MM.1S (cell line): ENCODE measurements around the gene SLC6A9.

Experiments used
- DNase-seq: peaks from one replicate; pipeline ENCODE4 v3.0.0-alpha.2; 2015
- H2AFZ ChIP-seq: fragments of 300-600 bp; sonication (generic); 2 replicates; pipeline ENCODE4 v1.6.0; 2016; ENCODE audit warnings: antibody characterized with exemption, low read length
- H3F3A ChIP-seq: fragments of 300-600 bp; sonication (generic); 2 replicates; pipeline ENCODE4 v1.6.1; 2016; ENCODE audit warnings: mild to moderate bottlenecking, antibody characterized with exemption, low read length, moderate library complexity, mixed read lengths; ENCODE audit not compliant: insufficient read depth
- H3K27ac ChIP-seq: fragments of 300-600 bp; sonication (generic); 2 replicates; pipeline ENCODE4 v1.5.1; 2016; ENCODE audit warnings: mild to moderate bottlenecking, low read length
- H3K27me3 ChIP-seq: fragments of 300-600 bp; sonication (generic); replicated peaks from 2 replicates; pipeline ENCODE4 v1.6.0; 2016; ENCODE audit warnings: low read length; ENCODE audit not compliant: insufficient read depth
- H3K36me3 ChIP-seq: fragments of 300-600 bp; sonication (generic); replicated peaks from 2 replicates; pipeline ENCODE4 v1.6.1; 2016; ENCODE audit warnings: mild to moderate bottlenecking, low read length, mixed read lengths; ENCODE audit not compliant: insufficient read depth
- H3K4me1 ChIP-seq: fragments of 300-600 bp; sonication (generic); 2 replicates; pipeline ENCODE4 v1.6.1; 2016; ENCODE audit warnings: low read length, mixed read lengths
- H3K4me2 ChIP-seq: fragments of 300-600 bp; sonication (generic); 2 replicates; pipeline ENCODE4 v1.6.0; 2016; ENCODE audit warnings: low read depth, low read length
- H3K4me3 ChIP-seq: fragments of 300-600 bp; sonication (generic); 2 replicates; pipeline ENCODE4 v1.5.1; 2016; ENCODE audit warnings: low read length, mixed read lengths
- H3K79me2 ChIP-seq: fragments of 300-600 bp; sonication (generic); 2 replicates; pipeline ENCODE4 v1.6.1; 2016; ENCODE audit warnings: mixed run types, low read length, mixed read lengths
- H3K9ac ChIP-seq: fragments of 300-600 bp; sonication (generic); 2 replicates; pipeline ENCODE4 v1.6.1; 2016; ENCODE audit warnings: low read length, mixed read lengths
- H3K9me2 ChIP-seq: fragments of 300-600 bp; sonication (generic); replicated peaks from 2 replicates; pipeline ENCODE4 v1.6.1; 2016; ENCODE audit warnings: mild to moderate bottlenecking, low read length, mixed read lengths; ENCODE audit not compliant: insufficient read depth
- H3K9me3 ChIP-seq: fragments of 300-600 bp; sonication (generic); replicated peaks from 2 replicates; pipeline ENCODE4 v1.6.1; 2016; ENCODE audit warnings: mild to moderate bottlenecking, low read length, mixed read lengths; ENCODE audit not compliant: insufficient read depth
- H4K20me1 ChIP-seq: fragments of 300-600 bp; sonication (generic); 2 replicates; pipeline ENCODE4 v1.6.1; 2016; ENCODE audit warnings: mild to moderate bottlenecking, low read length, moderate library complexity, mixed read lengths; ENCODE audit not compliant: insufficient read depth
- EZH2 ChIP-seq: fragments of 300-600 bp; sonication (generic); optimal IDR thresholded peaks from 2 replicates; pipeline ENCODE3; 2017; ENCODE audit warnings: low read depth, mild to moderate bottlenecking, antibody characterized with exemption, low read length, mixed read lengths
- EZH2phosphoT487 ChIP-seq: fragments of 300-600 bp; sonication (generic); IDR thresholded peaks from 2 replicates; pipeline ENCODE4 v1.6.1; 2018; ENCODE audit warnings: antibody characterized with exemption, low read length
- TF ChIP-seq, protein P1 (sequence below): fragments of 300-600 bp; sonication (generic); IDR thresholded peaks from 2 replicates; pipeline ENCODE4 v1.5.1; 2016; ENCODE audit warnings: antibody characterized with exemption, low read length, mixed read lengths

SLC6A9 gene

DNA sequence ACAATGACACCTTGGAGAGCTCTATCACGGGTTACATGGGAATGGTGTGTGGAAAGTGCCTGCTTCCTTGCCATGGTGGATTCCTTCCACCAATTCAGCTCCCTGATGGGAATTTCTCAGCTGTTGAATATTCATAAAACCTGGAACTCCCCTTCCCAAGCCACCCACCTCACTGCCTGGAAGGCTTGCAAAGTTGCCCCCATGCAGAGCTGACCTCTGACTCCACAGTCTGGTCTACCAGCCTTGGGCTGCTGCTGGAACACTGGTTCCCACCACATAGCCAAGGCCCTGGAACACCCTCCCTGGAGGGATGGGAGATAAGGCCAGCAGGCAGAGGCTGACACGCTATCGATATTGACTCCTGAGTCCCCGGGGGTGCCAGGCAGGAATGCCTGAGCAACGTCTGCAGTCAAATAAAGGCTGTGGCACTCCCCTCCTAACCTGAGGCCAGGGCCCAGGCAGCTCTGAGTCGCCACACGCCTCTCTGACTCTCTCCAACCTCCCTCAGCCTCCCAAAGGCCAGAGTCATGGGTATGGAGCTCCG is 31.1 kb downstream of the SLC6A9 start:
- Histone ChIP-seq H3K9me3 (no peaks in the 10 kb centered on the region), H3K36me3 (no peaks in the 10 kb centered on the region), H3K4me2 (no peak overlapping the region), H3F3A (no peaks in the 10 kb centered on the region), H3K27ac (no peak overlapping the region), H3K79me2 (no peaks in the 10 kb centered on the region), H2AFZ (no peak overlapping the region), H3K9ac (no peak overlapping the region), H3K9me2 (no peaks in the 10 kb centered on the region), H3K4me3 (no peak overlapping the region), H4K20me1 (no peaks in the 10 kb centered on the region), H3K4me1 (no peaks in the 10 kb centered on the region), H3K27me3 (no peaks in the 10 kb centered on the region)
- TF ChIP-seq, protein P1, sequence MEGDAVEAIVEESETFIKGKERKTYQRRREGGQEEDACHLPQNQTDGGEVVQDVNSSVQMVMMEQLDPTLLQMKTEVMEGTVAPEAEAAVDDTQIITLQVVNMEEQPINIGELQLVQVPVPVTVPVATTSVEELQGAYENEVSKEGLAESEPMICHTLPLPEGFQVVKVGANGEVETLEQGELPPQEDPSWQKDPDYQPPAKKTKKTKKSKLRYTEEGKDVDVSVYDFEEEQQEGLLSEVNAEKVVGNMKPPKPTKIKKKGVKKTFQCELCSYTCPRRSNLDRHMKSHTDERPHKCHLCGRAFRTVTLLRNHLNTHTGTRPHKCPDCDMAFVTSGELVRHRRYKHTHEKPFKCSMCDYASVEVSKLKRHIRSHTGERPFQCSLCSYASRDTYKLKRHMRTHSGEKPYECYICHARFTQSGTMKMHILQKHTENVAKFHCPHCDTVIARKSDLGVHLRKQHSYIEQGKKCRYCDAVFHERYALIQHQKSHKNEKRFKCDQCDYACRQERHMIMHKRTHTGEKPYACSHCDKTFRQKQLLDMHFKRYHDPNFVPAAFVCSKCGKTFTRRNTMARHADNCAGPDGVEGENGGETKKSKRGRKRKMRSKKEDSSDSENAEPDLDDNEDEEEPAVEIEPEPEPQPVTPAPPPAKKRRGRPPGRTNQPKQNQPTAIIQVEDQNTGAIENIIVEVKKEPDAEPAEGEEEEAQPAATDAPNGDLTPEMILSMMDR: no peak
- TF ChIP-seq EZH2 (no peak), EZH2phosphoT487 (no peak)
- DNase-seq: no peak

DNA sequence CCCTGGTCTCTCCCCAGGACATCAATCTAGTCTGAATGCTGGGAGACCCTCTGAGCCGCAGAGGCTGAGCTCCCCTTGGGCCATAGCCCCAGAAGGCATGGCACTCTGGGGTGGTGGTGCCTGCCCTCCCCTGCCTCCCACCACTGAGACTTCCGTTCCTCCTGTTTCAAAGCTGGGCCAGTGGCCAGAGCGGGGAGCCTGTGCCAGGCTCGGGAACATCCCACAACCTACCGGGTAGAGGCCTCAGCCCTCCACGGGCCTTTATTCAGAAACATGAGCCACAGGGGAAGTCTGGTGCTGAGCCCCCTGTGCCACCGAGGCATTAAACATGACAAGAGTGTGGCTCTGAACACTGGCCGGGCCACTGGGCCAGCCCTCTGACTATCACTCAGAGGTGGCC is 31.8 kb downstream of the SLC6A9 start:
- no peaks in the 10 kb centered on the region for H4K20me1 ChIP-seq
- no peak overlapping the region for H3K4me2 ChIP-seq
- no peak overlapping the region for H3K4me3 ChIP-seq
- no peaks in the 10 kb centered on the region for H3K9me2 ChIP-seq
- H3K4me1 ChIP-seq: no peaks in the 10 kb centered on the region
- no peak for DNase-seq
- no peak overlapping the region for H3K9ac ChIP-seq
- no peak overlapping the region for H2AFZ ChIP-seq
- TF ChIP-seq, protein P1: no peak
- TF ChIP-seq EZH2phosphoT487 (no peak), EZH2 (no peak)
- H3K27ac ChIP-seq: no peak overlapping the region
- no peaks in the 10 kb centered on the region for H3F3A ChIP-seq
- H3K9me3 ChIP-seq: no peaks in the 10 kb centered on the region
- H3K36me3 ChIP-seq: no peaks in the 10 kb centered on the region
- H3K27me3 ChIP-seq: no peaks in the 10 kb centered on the region
- H3K79me2 ChIP-seq: no peaks in the 10 kb centered on the region

DNA sequence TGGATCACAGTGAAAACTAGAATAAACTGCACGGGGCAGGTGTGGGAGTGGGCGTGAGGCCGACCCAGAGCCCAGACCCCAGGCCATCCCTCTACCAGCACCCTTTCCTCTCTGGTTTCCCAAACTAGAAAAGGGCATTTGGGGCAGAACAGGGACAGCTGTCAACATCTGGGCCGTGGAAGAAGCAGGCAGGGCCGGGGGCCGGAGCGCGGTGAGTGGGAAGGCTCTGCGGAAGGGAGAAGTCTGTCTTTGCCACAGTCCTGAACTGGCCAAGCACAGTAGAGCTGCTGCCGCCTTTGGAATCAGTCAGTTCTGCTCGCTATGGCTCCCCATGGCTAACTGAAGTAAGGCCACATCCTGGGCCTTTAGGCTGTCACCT is 33.3 kb downstream of the SLC6A9 start:
- H3K9ac ChIP-seq: no peak overlapping the region
- H3K4me1 ChIP-seq: no peaks in the 10 kb centered on the region
- no peak overlapping the region for H3K4me3 ChIP-seq
- H3F3A ChIP-seq: peaks cover under 1% of the 10 kb centered on the region; the same call in 1 of the 2 replicates
- no peaks in the 10 kb centered on the region for H3K79me2 ChIP-seq
- H3K9me2 ChIP-seq: no peaks in the 10 kb centered on the region
- H4K20me1 ChIP-seq: no peaks in the 10 kb centered on the region
- H3K9me3 ChIP-seq: no peaks in the 10 kb centered on the region
- H2AFZ ChIP-seq: no peak overlapping the region
- no peaks in the 10 kb centered on the region for H3K27me3 ChIP-seq
- no peaks in the 10 kb centered on the region for H3K36me3 ChIP-seq
- H3K27ac ChIP-seq: no peak overlapping the region
- DNase-seq: no peak
- TF ChIP-seq, protein P1: no peak
- no peak for TF ChIP-seq EZH2
- H3K4me2 ChIP-seq: no peak overlapping the region
